Skeletal muscle satellite cell (primary cell): ENCODE results near the gene DLG1. TPM values are rescaled to one million over a fixed set of nuclear protein-coding genes. Genes with fewer than 3 reads are reported as not detected.

Experiments
- H3K27me3 ChIP-seq: 2 replicates; pipeline ENCODE4 v1.7.0; 2013; ENCODE audit warnings: low read length; ENCODE audit not compliant: control insufficient read depth, insufficient read depth
- H3K36me3 ChIP-seq: 2 replicates; pipeline ENCODE4 v1.7.0; 2013; ENCODE audit warnings: mild to moderate bottlenecking, control low read depth, low read length; ENCODE audit not compliant: insufficient read depth
- H3K4me1 ChIP-seq: 2 replicates; pipeline ENCODE4 v1.7.0; 2013; ENCODE audit warnings: low read length; ENCODE audit not compliant: control insufficient read depth, insufficient read depth
- H3K4me2 ChIP-seq: 2 replicates; pipeline ENCODE4 v1.7.0; 2013; ENCODE audit warnings: mild to moderate bottlenecking, low read length
- H3K4me3 ChIP-seq: 2 replicates; pipeline ENCODE4 v1.7.0; 2013; ENCODE audit warnings: low read length
- H3K9ac ChIP-seq: 2 replicates; pipeline ENCODE4 v1.7.0; 2013; ENCODE audit warnings: mild to moderate bottlenecking, low read depth, low read length, moderate library complexity
- H3K9me3 ChIP-seq: replicated peaks from 2 replicates; pipeline ENCODE4 v1.7.0; 2013; ENCODE audit warnings: mild to moderate bottlenecking, control low read depth, low read length
- small RNA-seq: library from RNA; depleted of rRNA; stranded (forward); fragments of <200 nt; gene quantifications from one replicate; pipeline ENCODE3, GENCODE V24; 2012

DLG1 gene

DNA sequence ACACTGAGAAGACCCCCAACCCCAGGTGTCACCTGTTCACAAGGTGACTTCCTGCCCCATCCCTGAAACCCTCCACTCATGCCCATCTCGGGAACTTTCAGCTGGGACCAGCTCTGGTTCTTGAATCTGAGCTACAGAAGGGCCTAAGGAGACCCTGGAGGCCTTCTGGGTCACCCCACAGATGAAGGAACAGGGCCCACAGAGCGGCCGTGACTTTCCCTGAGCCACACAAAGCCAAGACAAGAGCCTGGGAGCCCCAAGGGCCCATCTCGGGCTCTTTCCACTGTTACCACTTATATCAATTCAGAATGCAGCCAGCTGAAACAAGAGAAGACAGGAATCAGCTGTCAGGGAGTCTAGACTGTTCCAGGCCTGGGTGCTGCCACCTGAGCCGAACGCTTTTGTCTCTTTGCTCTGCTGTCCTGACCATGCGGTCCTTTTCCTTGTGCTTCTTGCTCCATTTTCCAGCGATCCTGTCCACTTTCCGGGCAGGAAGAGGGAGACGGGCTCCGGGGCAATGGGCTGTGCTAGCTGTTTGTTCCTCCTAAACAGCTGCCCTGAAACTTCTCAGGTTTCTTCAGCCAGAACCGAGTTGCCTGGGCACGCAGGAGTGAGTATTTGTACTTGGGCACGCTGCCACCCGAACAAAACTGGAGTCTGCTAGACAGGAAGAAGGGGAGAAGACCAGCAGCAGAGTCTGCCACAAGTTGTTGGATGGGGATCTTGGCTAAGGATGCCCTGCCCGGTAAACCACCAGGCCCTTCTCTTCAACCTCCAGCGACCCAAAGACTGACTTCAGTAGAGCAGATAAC lies 301.8 kb downstream of the DLG1 start:
- no peaks in the 10 kb centered on the region for H3K36me3 ChIP-seq
- no peak overlapping the region for H3K4me2 ChIP-seq
- H3K27me3 ChIP-seq = peaks cover 4% of the 10 kb centered on the region
- no peak overlapping the region for H3K9ac ChIP-seq
- H3K4me3 ChIP-seq = no peak overlapping the region
- no peaks in the 10 kb centered on the region for H3K9me3 ChIP-seq
- H3K4me1 ChIP-seq = no peaks in the 10 kb centered on the region

DNA sequence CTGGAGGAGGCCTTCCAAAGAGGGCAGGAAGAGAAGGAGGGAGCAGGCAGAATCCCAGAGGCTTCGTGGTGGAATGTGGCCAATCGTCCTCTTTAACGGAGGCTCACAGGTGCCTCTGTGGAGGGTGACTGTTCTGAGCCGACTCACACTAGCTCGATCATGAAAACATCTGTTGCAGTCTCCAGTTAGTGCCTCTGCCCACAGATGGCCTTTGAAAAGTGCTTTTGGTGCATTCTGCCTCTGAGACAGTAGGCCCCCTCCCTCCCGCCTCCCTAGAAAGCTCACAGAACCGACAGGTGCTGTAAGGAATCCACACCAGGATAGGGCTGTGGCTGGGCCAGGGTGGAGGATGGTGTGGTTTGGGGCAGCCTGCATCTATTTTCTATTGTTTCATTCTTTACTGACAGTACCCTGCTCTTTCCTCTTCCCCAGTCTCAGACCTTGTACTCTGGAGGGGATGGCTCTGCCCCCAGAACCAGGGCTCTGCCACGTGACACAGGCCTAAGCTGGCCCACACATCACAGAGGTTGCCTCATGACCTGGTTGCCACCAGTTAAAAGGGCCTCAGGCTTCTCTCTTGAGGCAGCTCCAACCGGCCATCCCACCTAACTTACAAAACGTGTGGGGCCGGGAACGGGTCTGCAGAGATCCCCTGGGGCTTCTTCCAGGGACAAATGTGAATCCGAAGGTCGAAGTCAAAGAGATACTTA lies 302.6 kb downstream of the DLG1 start:
- Histone ChIP-seq H3K4me3 (no peak overlapping the region), H3K4me1 (no peaks in the 10 kb centered on the region), H3K9me3 (no peaks in the 10 kb centered on the region), H3K36me3 (no peaks in the 10 kb centered on the region), H3K9ac (no peak overlapping the region), H3K27me3 (peaks cover 4% of the 10 kb centered on the region), H3K4me2 (no peak overlapping the region)

DNA sequence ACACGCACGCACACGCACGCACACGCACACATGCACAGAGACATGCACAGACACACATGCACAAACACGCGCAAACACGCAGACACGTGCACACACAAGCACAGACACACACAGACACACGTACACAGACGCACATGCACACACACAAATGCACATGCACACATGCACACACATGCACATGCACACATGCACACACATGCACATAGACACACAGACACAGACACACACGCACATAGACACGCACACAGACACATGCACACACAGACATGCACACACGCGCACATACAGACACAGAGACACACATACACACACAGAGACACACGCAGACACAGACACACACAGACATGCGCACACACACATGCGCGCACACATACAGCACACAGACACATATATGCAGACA lies 303.4 kb downstream of the DLG1 start:
- Histone ChIP-seq H3K4me2 (no peak overlapping the region), H3K9ac (no peak overlapping the region), H3K9me3 (no peaks in the 10 kb centered on the region), H3K27me3 (peaks cover 5% of the 10 kb centered on the region), H3K4me1 (no peaks in the 10 kb centered on the region), H3K4me3 (no peak overlapping the region), H3K36me3 (no peaks in the 10 kb centered on the region)

DNA sequence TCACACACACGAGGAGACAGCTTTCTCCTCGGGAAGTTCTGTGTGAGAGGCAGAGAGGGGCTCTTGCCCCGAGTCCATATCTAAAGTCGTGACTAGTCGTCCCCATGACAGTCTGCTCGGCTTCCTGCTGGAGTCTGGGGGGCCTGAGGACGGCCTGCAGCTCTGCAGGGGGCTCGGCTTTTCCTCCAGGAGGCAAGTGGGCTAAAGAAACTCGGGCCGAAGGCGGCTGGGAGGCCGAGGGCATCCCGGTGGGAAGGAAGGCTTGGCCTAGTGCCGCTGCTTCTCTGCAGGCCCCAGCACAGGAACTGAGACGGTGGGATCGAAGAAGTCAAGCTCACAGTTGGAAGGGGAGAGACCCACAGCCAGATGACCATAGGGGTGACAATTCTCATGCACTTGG lies 304.4 kb downstream of the DLG1 start:
- Histone ChIP-seq H3K4me1 (no peaks in the 10 kb centered on the region), H3K9ac (no peak overlapping the region), H3K9me3 (no peaks in the 10 kb centered on the region), H3K4me2 (no peak overlapping the region), H3K36me3 (no peaks in the 10 kb centered on the region), H3K27me3 (peaks cover 14% of the 10 kb centered on the region), H3K4me3 (no peak overlapping the region)

Small RNAs within 50 kb of the gene (small RNA-seq; reads per million reads assigned to genes)
- not detected for gene MIR4797
